ENCODE data around the gene GFOD2. TPM values are rescaled to one million over a fixed set of nuclear protein-coding genes. Genes with fewer than 3 reads are reported as not detected.

The GFOD2 gene
- total and polyA plus RNA-seq, 2 of the 13 experiments (the other 11 are each of a cell fraction or from before 2014, with no cell fraction given): 11.1 to 17.2 TPM

DNA sequence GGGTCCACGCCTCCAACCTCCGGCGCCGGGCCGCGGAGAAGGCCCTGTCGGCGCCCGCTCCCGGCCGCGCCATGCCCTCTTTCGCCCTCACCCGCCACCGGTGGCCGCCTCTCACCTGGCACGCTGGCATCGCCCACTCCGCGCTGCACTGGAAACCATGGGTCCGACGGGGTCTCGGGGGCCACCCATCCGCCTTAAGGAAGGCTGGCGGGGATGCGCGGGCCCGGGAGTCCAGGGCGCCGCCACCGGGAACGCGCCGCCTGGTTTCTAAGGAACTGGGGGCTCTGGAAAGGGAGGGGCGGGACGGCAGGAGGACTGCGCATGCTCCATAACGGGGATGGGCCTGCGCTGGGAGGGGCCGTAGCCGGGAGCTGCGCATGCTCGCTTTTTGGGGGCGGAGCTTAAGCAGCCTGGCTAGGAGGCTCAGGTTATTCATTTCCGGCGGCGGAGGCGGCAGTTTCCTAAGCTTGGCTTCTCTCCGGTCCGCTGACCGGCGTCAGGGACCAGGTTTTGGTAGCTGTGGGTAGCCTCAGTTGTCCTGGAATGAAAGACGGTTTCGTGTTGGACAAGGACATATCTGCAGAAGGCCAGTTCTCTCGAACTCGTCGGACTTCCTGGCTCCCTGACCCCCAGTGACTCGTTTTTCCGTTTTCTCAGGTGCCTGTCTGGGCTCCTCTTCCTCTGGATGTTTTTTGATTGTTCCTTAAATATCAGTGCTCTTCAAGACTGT, at the start of gene GFOD2 (continued):
- TF ChIP-seq, protein P1, sequence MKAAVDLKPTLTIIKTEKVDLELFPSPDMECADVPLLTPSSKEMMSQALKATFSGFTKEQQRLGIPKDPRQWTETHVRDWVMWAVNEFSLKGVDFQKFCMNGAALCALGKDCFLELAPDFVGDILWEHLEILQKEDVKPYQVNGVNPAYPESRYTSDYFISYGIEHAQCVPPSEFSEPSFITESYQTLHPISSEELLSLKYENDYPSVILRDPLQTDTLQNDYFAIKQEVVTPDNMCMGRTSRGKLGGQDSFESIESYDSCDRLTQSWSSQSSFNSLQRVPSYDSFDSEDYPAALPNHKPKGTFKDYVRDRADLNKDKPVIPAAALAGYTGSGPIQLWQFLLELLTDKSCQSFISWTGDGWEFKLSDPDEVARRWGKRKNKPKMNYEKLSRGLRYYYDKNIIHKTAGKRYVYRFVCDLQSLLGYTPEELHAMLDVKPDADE (CRISPR knock-in tag; IDR thresholded peaks at IDR 0.05): peak; percentile 58; the same call in 1 of the 2 replicates
- TF ChIP-seq IRX3 (CRISPR knock-in tag; IDR thresholded peaks at IDR 0.05; ENCODE audit: borderline replicate concordance, low read depth): no peak
- TF ChIP-seq ZNF468 (CRISPR knock-in tag; IDR thresholded peaks at IDR 0.05): no peak
- TF ChIP-seq RAD51 (IDR thresholded peaks at IDR 0.05; ENCODE audit: borderline replicate concordance): no peak
- TF ChIP-seq, protein P2, sequence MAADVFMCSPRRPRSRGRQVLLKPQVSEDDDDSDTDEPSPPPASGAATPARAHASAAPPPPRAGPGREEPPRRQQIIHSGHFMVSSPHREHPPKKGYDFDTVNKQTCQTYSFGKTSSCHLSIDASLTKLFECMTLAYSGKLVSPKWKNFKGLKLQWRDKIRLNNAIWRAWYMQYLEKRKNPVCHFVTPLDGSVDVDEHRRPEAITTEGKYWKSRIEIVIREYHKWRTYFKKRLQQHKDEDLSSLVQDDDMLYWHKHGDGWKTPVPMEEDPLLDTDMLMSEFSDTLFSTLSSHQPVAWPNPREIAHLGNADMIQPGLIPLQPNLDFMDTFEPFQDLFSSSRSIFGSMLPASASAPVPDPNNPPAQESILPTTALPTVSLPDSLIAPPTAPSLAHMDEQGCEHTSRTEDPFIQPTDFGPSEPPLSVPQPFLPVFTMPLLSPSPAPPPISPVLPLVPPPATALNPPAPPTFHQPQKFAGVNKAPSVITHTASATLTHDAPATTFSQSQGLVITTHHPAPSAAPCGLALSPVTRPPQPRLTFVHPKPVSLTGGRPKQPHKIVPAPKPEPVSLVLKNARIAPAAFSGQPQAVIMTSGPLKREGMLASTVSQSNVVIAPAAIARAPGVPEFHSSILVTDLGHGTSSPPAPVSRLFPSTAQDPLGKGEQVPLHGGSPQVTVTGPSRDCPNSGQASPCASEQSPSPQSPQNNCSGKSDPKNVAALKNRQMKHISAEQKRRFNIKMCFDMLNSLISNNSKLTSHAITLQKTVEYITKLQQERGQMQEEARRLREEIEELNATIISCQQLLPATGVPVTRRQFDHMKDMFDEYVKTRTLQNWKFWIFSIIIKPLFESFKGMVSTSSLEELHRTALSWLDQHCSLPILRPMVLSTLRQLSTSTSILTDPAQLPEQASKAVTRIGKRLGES (CRISPR knock-in tag; IDR thresholded peaks at IDR 0.05; ENCODE audit: borderline replicate concordance): no peak
- TF ChIP-seq NAIF1 (CRISPR knock-in tag; IDR thresholded peaks at IDR 0.05; ENCODE audit: borderline replicate concordance): no peak
- no peak for TF ChIP-seq ZNF550 (CRISPR knock-in tag; IDR thresholded peaks at IDR 0.05; ENCODE audit: borderline replicate concordance)
- no peak for TF ChIP-seq ZNF3 (CRISPR knock-in tag; IDR thresholded peaks at IDR 0.05)
- peak; percentile 77; the same call in 1 of the 2 replicates for TF ChIP-seq MED13 (CRISPR knock-in tag; IDR thresholded peaks at IDR 0.05)
- TF ChIP-seq TCF7L2 (IDR thresholded peaks at IDR 0.05; ENCODE audit: low read depth, low read length): no peak
- TF ChIP-seq HNF4G (IDR thresholded peaks at IDR 0.05; ENCODE audit: borderline replicate concordance, low read depth, low read length): no peak
- 0 out of 2 replicates have a peak, but pooled peaks have one; percentile 42 for TF ChIP-seq HNF4G (CRISPR knock-in tag; IDR thresholded peaks at IDR 0.05; ENCODE audit: borderline replicate concordance, low read depth)
- no peak for TF ChIP-seq ATM (IDR thresholded peaks at IDR 0.05; ENCODE audit: borderline replicate concordance)
- TF ChIP-seq ZNF343 (CRISPR knock-in tag; IDR thresholded peaks at IDR 0.05): no peak; the same call in 1 of the 2 replicates
- TF ChIP-seq, protein P3, sequence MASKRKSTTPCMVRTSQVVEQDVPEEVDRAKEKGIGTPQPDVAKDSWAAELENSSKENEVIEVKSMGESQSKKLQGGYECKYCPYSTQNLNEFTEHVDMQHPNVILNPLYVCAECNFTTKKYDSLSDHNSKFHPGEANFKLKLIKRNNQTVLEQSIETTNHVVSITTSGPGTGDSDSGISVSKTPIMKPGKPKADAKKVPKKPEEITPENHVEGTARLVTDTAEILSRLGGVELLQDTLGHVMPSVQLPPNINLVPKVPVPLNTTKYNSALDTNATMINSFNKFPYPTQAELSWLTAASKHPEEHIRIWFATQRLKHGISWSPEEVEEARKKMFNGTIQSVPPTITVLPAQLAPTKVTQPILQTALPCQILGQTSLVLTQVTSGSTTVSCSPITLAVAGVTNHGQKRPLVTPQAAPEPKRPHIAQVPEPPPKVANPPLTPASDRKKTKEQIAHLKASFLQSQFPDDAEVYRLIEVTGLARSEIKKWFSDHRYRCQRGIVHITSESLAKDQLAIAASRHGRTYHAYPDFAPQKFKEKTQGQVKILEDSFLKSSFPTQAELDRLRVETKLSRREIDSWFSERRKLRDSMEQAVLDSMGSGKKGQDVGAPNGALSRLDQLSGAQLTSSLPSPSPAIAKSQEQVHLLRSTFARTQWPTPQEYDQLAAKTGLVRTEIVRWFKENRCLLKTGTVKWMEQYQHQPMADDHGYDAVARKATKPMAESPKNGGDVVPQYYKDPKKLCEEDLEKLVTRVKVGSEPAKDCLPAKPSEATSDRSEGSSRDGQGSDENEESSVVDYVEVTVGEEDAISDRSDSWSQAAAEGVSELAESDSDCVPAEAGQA (IDR thresholded peaks at IDR 0.05; ENCODE audit: low read depth): peak; percentile 31; the same call in 1 of the 2 replicates
- TF ChIP-seq, protein P3 (CRISPR knock-in tag; IDR thresholded peaks at IDR 0.05; ENCODE audit: borderline replicate concordance): no peak
